ENCODE results near the gene LCLAT1.
"Not testable (repeated sequence)": the region's sequence is repeated elsewhere in the genome, so short reads cannot be mapped to it uniquely, and the experiment has no call there.

Gene LCLAT1

DNA sequence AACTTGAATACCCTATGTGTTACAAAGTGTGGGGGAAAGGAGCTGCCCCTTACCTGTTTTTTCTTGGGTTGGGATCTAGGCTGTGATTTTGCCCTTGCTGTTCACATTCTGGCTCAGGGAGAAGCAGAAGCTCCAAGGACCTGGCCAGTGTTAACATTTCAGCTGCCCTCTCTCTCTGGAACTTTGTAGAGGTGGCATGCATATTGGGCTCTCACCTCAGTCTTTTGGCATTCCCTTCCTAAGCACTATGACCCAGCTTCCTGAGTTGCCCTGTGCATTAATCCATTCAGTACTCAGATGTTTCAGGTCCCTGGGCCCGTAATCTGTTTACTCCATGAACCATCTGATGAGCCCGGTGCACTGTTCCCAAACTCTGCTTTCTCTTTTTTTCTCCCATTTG, 12.1 kb downstream of the LCLAT1 start:
- no peak for TF ChIP-seq POLR2A (IDR thresholded peaks at IDR 0.05; ENCODE audit: low read depth, low read length)
- TF ChIP-seq TAF1 (IDR thresholded peaks at IDR 0.05; ENCODE audit: borderline replicate concordance, low read depth, low read length): no peak
- no peak for TF ChIP-seq POLR2AphosphoS5 (IDR thresholded peaks at IDR 0.05; ENCODE audit: low read depth, low read length)
- FAIRE-seq: no peak
- no peak for DNase-seq (ENCODE audit: insufficient read length)

DNA sequence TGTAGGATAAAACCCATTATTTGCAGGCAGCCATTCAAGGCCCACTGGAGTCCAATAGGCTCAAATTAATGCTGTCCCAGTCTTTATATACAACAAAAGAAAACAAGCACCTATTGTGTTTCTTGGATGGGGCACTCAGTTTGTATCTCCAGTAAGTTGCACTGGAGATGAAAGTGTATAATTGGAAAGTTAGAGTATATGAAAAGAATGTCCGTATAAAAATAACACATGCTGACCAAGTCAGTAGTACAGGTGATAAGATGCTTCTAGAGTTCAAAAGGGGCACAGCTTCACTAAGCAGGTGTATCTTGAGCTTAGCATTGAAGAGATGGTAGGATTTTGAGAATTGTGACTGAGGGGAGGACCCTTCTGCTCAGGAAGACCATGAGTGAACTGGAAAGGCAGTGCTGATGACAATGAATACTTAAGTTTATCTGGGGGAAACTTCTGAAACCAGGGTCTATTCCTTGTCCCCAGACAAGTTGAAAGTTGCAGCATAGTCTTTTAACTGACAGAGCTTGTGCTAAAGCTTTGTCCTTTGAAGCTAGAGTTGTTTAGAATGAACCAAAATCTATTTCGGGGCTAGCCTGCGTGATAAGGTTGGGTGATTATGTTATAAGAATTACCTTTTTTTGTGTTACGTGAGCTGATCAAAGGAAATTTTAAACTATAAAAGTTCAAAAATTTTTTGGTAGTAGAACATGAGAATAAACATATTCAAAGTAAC, 15.2 kb downstream of the LCLAT1 start:
- DNase-seq (ENCODE audit: insufficient read length) (no peak), FAIRE-seq (no peak)
- TF ChIP-seq POLR2AphosphoS5 (IDR thresholded peaks at IDR 0.05; ENCODE audit: low read depth, low read length): no peak
- no peak for TF ChIP-seq TAF1 (IDR thresholded peaks at IDR 0.05; ENCODE audit: borderline replicate concordance, low read depth, low read length)
- no peak for TF ChIP-seq POLR2A (IDR thresholded peaks at IDR 0.05; ENCODE audit: low read depth, low read length)

DNA sequence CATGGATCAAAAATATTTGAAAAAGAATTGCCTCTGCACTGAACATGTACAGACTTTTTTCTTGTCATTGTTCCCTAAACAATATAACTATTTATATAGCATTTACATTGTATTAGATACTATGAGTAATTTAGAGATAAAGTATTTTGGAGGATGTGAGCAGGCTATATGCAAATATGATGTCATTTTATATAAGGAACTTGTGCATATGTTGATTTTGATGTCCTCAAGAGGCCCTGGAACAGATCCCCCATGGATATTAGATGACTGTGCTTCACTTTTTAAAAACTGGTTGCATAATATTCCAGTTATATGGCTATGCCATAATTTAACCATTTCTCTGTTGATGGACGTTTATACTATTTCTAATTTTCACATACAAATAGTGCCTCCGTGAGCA, 16.5 kb downstream of the LCLAT1 start:
- FAIRE-seq: no peak

DNA sequence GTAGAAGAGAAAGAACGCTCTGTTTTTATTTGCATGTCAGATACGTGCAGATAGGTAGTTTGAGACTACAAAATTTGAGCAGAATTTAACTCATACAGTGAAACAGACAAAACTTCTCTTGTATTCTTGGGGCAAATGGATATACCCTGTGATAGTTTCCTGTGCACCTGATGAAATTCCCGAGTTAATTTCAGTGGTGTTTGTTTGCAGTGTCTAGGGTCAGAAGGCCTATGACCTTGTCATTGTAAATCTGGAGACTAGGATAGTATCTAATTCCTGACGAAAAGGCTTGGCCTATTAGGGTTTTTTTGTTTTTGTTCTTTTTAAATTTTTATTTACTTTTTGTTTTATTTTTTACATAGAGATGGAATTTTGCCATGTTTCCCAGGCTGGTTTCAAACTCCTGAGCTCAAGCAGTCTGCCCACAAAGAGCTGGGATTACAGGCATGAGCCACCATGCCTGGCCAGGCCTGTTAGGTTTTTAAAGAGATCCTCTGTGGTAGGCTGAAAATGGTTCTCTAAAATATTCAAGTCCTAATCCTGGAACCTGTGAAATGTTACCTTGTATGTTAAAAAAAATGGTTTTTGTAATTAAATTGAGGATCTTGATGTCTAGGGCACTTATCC, 17.6 kb downstream of the LCLAT1 start:
- DNase-seq (ENCODE audit: insufficient read length) (no peak), FAIRE-seq (no peak)
- TF ChIP-seq TAF1 (IDR thresholded peaks at IDR 0.05; ENCODE audit: borderline replicate concordance, low read depth, low read length): no peak
- TF ChIP-seq POLR2A (IDR thresholded peaks at IDR 0.05; ENCODE audit: low read depth, low read length): no peak
- no peak for TF ChIP-seq POLR2AphosphoS5 (IDR thresholded peaks at IDR 0.05; ENCODE audit: low read depth, low read length)

More for the DNA sequence above, 16.5 kb downstream of the LCLAT1 start:
- TF ChIP-seq POLR2A (IDR thresholded peaks at IDR 0.05; ENCODE audit: low read depth, low read length): no peak
- TF ChIP-seq TAF1 (IDR thresholded peaks at IDR 0.05; ENCODE audit: borderline replicate concordance, low read depth, low read length): no peak
- TF ChIP-seq POLR2AphosphoS5 (IDR thresholded peaks at IDR 0.05; ENCODE audit: low read depth, low read length): no peak
- no peak for DNase-seq (ENCODE audit: insufficient read length)

DNA sequence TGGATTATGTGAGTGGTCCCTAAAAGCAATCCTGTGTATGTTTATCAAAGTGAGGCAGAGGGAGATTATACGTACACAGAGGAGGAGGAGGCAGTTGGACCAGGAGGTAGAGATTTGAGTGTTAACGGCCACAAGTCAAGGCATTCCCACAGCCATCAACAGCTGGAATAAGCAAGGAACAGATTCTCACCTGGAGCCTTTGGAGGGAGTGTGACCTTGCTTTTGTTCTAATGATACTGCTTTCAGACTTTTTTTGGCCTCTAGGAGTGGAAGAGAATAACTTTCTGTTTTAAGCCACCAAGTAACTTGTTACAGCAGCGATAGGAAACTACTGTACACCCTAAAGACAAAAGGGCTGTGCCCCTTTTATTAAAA, 18.1 kb downstream of the LCLAT1 start:
- FAIRE-seq (no peak), DNase-seq (ENCODE audit: insufficient read length) (no peak)
- TF ChIP-seq POLR2AphosphoS5 (IDR thresholded peaks at IDR 0.05; ENCODE audit: low read depth, low read length): no peak
- TF ChIP-seq POLR2A (IDR thresholded peaks at IDR 0.05; ENCODE audit: low read depth, low read length): no peak
- no peak for TF ChIP-seq TAF1 (IDR thresholded peaks at IDR 0.05; ENCODE audit: borderline replicate concordance, low read depth, low read length)

DNA sequence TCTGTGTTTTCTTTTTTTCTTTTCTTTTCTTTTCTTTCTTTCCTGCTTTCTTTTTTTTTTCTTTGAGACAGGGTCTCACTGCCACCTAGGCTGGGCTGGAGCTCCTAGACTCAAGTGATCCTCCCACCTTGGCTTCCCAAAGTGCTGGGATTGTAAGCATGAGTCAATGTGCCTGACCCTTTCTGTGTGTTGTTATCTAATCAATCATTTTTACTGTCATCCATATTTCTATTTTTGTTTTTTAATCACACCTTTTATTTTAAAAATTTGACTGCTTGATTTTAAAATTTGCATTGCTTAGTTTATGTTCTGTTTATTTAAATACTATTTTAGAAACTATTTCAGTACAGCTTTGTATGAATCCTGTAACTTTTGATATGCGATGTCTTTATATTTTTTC, 19.2 kb downstream of the LCLAT1 start:
- no peak for FAIRE-seq
- TF ChIP-seq POLR2AphosphoS5 (IDR thresholded peaks at IDR 0.05; ENCODE audit: low read depth, low read length): no peak
- TF ChIP-seq TAF1 (IDR thresholded peaks at IDR 0.05; ENCODE audit: borderline replicate concordance, low read depth, low read length): no peak
- no peak for TF ChIP-seq POLR2A (IDR thresholded peaks at IDR 0.05; ENCODE audit: low read depth, low read length)
- DNase-seq (ENCODE audit: insufficient read length): no peak

DNA sequence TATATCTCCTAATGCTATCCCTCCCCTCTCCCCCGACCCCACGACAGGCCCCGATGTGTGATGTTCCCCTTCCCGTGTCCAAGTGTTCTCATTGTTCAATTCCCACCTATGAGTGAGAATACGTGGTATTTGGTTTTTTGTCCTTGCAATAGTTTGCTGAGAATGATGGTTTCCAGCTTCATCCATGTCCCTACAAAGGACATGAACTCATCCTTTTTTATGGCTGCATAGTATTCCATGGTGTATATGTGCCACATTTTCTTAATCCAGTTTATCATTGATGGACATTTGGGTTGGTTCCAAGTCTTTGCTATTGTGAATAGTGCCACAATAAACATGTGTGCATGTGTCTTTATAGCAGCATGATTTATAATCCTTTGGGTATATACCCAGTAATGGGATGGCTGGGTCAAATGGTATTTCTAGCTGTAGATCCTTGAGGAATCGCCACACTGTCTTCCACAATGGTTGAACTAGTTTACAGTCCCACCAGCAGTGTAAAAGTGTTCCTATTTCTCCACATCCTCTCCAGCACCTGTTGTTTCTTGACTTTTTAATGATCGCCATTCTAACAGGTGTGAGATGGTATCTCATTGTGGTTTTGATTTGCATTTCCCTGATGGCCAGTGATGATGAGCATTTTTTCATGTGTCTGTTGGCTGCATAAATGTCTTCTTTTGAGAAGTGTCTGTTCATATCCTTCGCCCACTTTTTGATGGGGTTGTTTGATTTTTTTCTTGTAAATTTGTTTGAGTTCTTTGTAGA, 20.2 kb downstream of the LCLAT1 start:
- DNase-seq (ENCODE audit: insufficient read length); FAIRE-seq: not testable (repeated sequence)

DNA sequence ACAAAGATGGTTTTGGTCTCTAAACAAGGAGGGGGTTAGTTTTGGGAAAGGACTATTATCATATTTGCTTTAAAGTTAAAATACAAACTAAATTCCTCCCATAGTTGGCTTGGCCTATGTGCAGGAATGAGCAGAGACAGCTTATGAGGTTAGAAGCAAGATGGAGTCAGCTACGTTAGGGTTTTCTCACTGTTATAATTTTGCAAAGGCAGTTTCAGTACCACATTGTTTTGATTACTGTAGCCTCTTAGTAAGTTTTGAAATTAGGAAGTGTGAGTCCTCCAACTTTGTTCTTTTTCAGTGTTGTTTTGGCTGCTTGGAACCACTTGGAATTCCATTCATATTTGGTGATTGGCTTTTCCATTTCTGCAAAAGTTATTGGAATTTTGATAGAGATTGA, 23.4 kb downstream of the LCLAT1 start:
- no peak for DNase-seq (ENCODE audit: insufficient read length)
- TF ChIP-seq POLR2AphosphoS5 (IDR thresholded peaks at IDR 0.05; ENCODE audit: low read depth, low read length) (no peak), POLR2A (IDR thresholded peaks at IDR 0.05; ENCODE audit: low read depth, low read length) (no peak), TAF1 (IDR thresholded peaks at IDR 0.05; ENCODE audit: borderline replicate concordance, low read depth, low read length) (no peak)
- no peak for FAIRE-seq

DNA sequence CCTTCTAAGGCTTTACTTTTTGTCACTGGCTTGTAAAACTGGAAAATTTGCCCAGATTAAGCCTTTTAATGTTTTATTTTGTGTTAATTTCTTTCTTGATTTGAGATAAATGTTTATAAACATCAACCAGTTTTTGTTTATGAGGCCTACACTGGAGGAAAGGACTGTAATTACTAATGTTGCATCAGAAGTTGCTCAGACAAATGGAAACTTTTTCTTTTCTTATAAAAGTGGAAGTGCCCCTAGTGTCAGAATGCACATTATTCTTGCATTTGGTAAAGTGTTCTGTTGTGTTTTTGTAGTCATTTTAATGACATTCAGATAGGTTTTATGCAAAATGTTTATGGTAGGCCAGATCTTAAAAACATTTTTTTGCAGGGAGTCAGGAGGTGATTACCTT, 25.3 kb downstream of the LCLAT1 start:
- no peak for DNase-seq (ENCODE audit: insufficient read length)
- TF ChIP-seq POLR2A (IDR thresholded peaks at IDR 0.05; ENCODE audit: low read depth, low read length) (no peak), TAF1 (IDR thresholded peaks at IDR 0.05; ENCODE audit: borderline replicate concordance, low read depth, low read length) (no peak), POLR2AphosphoS5 (IDR thresholded peaks at IDR 0.05; ENCODE audit: low read depth, low read length) (no peak)
- no peak for FAIRE-seq

DNA sequence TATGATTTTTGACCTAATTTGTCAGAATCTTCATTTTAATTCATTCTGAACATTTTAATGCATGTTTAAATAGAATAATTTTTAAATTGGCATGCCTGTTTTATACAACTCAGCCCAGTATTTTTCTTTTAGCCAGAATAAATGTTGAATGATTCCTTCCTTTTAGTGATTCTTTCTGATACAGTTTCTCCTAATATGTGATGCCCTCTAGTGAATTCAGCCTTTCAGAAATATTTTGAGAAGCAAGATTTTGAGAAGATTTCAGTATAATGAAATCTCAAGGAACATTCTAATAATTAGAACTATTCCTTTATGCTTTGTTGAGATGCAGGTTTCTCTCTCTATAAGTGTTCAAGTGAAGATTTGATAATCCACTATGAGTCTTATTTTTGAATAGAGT, 28.5 kb downstream of the LCLAT1 start:
- FAIRE-seq: no peak
- DNase-seq (ENCODE audit: insufficient read length): no peak
- TF ChIP-seq POLR2AphosphoS5 (IDR thresholded peaks at IDR 0.05; ENCODE audit: low read depth, low read length) (no peak), TAF1 (IDR thresholded peaks at IDR 0.05; ENCODE audit: borderline replicate concordance, low read depth, low read length) (no peak), POLR2A (IDR thresholded peaks at IDR 0.05; ENCODE audit: low read depth, low read length) (no peak)

DNA sequence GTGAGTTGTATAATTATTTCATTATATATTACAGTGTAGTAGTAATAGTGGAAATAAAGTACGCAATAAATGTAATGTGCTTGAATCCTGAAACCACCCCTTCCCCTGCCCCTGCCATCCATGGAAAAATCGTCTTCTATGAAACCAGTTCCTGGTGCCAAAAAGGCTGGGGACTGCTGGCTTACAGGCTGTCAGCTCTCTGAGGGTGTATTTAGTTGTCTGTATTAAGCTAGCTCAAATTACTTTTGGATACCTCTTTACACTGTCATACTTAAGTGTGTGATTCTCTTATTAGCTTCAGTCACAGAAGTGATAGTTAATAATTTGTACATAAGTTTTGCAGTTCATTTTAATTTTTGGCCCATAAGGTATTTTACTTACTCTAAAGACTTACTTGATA, 29.6 kb downstream of the LCLAT1 start:
- TF ChIP-seq TAF1 (IDR thresholded peaks at IDR 0.05; ENCODE audit: borderline replicate concordance, low read depth, low read length): no peak
- no peak for TF ChIP-seq POLR2A (IDR thresholded peaks at IDR 0.05; ENCODE audit: low read depth, low read length)
- no peak for TF ChIP-seq POLR2AphosphoS5 (IDR thresholded peaks at IDR 0.05; ENCODE audit: low read depth, low read length)
- FAIRE-seq (no peak), DNase-seq (ENCODE audit: insufficient read length) (no peak)

All from GM12892 (cell line).